Activated naive CD8-positive, alpha-beta T cell (primary cell): ENCODE measurements around the gene RDX.

Source experiments
- H3K27ac Mint-ChIP-seq: one replicate; pipeline ENCODE4 v1.8.0; 2021; ENCODE audit warnings: mixed read lengths
- H3K27me3 Mint-ChIP-seq: one replicate; pipeline ENCODE4 v1.8.0; 2021; ENCODE audit warnings: mixed read lengths
- H3K36me3 Mint-ChIP-seq: one replicate; pipeline ENCODE4 v1.8.0; 2021; ENCODE audit warnings: mixed read lengths
- H3K4me1 Mint-ChIP-seq: one replicate; pipeline ENCODE4 v1.8.0; 2021; ENCODE audit warnings: low read depth, mixed read lengths
- H3K4me3 Mint-ChIP-seq: one replicate; pipeline ENCODE4 v1.8.0; 2021; ENCODE audit warnings: mild to moderate bottlenecking, mixed read lengths
- H3K9me3 Mint-ChIP-seq: one replicate; pipeline ENCODE4 v1.8.0; 2021; ENCODE audit warnings: low read depth, mixed read lengths

RDX gene

GRCh38 chr11:110185599-110185998 is 110.8 kb downstream of the RDX start:
- no peaks in the 10 kb centered on the region for H3K4me1 Mint-ChIP-seq
- no peaks in the 10 kb centered on the region for H3K36me3 Mint-ChIP-seq
- H3K27me3 Mint-ChIP-seq, result peaks cover 1% of the 10 kb centered on the region
- H3K9me3 Mint-ChIP-seq, result no peaks in the 10 kb centered on the region
- H3K27ac Mint-ChIP-seq, result no peak overlapping the region
- no peak overlapping the region for H3K4me3 Mint-ChIP-seq

GRCh38 chr11:110185121-110185591 is 111.3 kb downstream of the RDX start:
- Mint-ChIP-seq H3K36me3 (no peaks in the 10 kb centered on the region), H3K4me3 (no peak overlapping the region), H3K9me3 (no peaks in the 10 kb centered on the region), H3K4me1 (no peaks in the 10 kb centered on the region), H3K27me3 (peaks cover 1% of the 10 kb centered on the region), H3K27ac (no peak overlapping the region)

- Mint-ChIP-seq H3K9me3 (no peaks in the 10 kb centered on the region), H3K27ac (no peak overlapping the region), H3K4me3 (no peak overlapping the region), H3K4me1 (no peaks in the 10 kb centered on the region), H3K36me3 (no peaks in the 10 kb centered on the region), H3K27me3 (peaks cover 1% of the 10 kb centered on the region)
Measured at GRCh38 chr11:110184456-110184855, 112.0 kb downstream of the RDX start.

- Mint-ChIP-seq H3K4me1 (no peaks in the 10 kb centered on the region), H3K36me3 (no peaks in the 10 kb centered on the region), H3K4me3 (no peak overlapping the region), H3K27me3 (peaks cover 1% of the 10 kb centered on the region), H3K9me3 (no peaks in the 10 kb centered on the region), H3K27ac (no peak overlapping the region)
Measured at GRCh38 chr11:110182886-110183285, 113.5 kb downstream of the RDX start.

DNA sequence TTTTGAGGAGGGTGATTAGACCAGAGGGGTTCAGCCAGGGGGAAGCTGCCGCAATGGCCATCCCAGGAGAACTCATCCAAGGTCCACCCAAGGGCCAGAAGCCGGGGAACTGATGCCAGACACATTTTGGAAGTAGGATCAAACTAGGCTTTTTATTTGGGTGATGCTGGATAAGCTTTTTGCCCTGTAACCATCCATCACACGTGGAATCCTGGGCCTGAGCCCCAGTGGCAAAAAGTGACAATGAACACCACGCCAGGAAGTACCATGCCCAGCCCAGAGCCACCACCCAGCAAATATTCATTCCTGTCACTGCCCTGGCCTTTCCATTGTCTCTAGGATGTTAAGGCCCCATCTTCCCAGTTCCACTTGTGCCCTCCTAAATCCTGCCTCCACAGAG is 117.3 kb downstream of the RDX start:
- Mint-ChIP-seq H3K9me3 (no peaks in the 10 kb centered on the region), H3K36me3 (no peaks in the 10 kb centered on the region), H3K4me1 (peaks cover 2% of the 10 kb centered on the region), H3K27me3 (no peaks in the 10 kb centered on the region), H3K4me3 (no peak overlapping the region), H3K27ac (no peak overlapping the region)

DNA sequence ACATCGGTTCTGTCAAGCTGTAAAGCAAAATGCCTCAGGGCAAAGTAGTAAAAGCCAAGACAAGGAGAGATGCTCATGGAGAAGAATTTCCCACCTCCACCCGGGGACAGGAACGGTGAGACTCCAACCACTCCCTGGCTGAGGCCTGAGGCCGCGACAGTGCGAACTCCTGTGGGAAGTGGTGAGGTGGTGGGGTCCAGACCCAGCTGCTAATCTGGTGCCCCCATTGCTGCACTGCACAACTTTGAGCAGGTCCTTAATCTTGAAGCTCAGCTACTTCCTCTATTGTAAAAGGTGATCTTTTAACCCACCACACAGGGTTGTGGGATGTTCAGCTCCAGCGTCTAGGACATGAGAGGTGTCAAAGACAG is 119.3 kb downstream of the RDX start:
- no peak overlapping the region for H3K27ac Mint-ChIP-seq
- no peaks in the 10 kb centered on the region for H3K36me3 Mint-ChIP-seq
- H3K4me3 Mint-ChIP-seq, result no peak overlapping the region
- peaks cover 6% of the 10 kb centered on the region for H3K27me3 Mint-ChIP-seq
- peaks cover 6% of the 10 kb centered on the region for H3K4me1 Mint-ChIP-seq
- no peaks in the 10 kb centered on the region for H3K9me3 Mint-ChIP-seq

GRCh38 chr11:110176366-110177085 is 119.9 kb downstream of the RDX start:
- no peak overlapping the region for H3K4me3 Mint-ChIP-seq
- H3K27me3 Mint-ChIP-seq, result peaks cover 6% of the 10 kb centered on the region
- no peaks in the 10 kb centered on the region for H3K9me3 Mint-ChIP-seq
- H3K4me1 Mint-ChIP-seq, result peaks cover 6% of the 10 kb centered on the region
- H3K27ac Mint-ChIP-seq, result no peak overlapping the region
- H3K36me3 Mint-ChIP-seq, result no peaks in the 10 kb centered on the region

DNA sequence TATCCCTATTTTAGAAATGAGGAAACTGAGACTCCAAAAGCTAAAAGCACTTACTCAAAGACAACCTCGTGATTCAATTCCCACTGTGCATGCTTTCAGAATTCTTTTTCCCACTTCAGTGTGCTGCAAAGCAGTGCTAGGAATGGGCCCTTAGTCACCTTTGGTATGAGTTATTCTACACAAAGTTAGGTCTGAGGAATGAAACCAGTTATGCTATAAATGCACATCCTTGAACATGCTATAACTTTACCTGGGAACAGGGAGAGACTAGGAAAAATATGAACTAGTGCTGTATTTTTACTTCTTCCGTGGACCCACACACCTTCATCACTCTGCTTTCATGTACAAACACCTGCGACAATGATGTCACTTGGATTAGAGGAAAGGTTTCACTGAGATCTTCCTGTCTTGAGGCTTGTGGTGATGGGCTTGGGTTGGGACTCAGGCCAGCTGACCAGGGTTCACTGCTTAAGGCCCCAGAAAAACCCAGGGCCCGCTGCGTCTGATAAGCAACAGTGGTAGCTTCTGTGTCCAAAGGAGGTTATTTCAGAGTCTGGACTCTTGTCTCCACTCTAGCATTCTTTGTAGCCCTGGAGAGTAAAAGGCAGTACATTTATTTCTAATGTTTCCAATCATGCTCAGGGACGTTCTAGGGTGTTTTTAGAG is 121.6 kb downstream of the RDX start:
- peaks cover 6% of the 10 kb centered on the region for H3K4me1 Mint-ChIP-seq
- no peak overlapping the region for H3K27ac Mint-ChIP-seq
- no peaks in the 10 kb centered on the region for H3K9me3 Mint-ChIP-seq
- no peak overlapping the region for H3K4me3 Mint-ChIP-seq
- no peaks in the 10 kb centered on the region for H3K36me3 Mint-ChIP-seq
- H3K27me3 Mint-ChIP-seq, result peaks cover 7% of the 10 kb centered on the region

- H3K36me3 Mint-ChIP-seq, result no peaks in the 10 kb centered on the region
- peaks cover 6% of the 10 kb centered on the region for H3K4me1 Mint-ChIP-seq
- H3K27me3 Mint-ChIP-seq, result peaks cover 7% of the 10 kb centered on the region
- no peak overlapping the region for H3K27ac Mint-ChIP-seq
- no peak overlapping the region for H3K4me3 Mint-ChIP-seq
- H3K9me3 Mint-ChIP-seq, result no peaks in the 10 kb centered on the region
Measured at GRCh38 chr11:110173811-110174644, 122.4 kb downstream of the RDX start.

- Mint-ChIP-seq H3K4me3 (no peak overlapping the region), H3K36me3 (no peaks in the 10 kb centered on the region), H3K27me3 (peaks cover 7% of the 10 kb centered on the region), H3K9me3 (no peaks in the 10 kb centered on the region), H3K27ac (no peak overlapping the region), H3K4me1 (peaks cover 6% of the 10 kb centered on the region)
Measured at GRCh38 chr11:110172468-110173065, 123.8 kb downstream of the RDX start.

- H3K4me1 Mint-ChIP-seq, result peaks cover 6% of the 10 kb centered on the region
- H3K4me3 Mint-ChIP-seq, result no peak overlapping the region
- H3K27me3 Mint-ChIP-seq, result peaks cover 7% of the 10 kb centered on the region
- no peaks in the 10 kb centered on the region for H3K9me3 Mint-ChIP-seq
- H3K36me3 Mint-ChIP-seq, result no peaks in the 10 kb centered on the region
- H3K27ac Mint-ChIP-seq, result no peak overlapping the region
Measured at GRCh38 chr11:110169738-110170137, 126.7 kb downstream of the RDX start.

GRCh38 chr11:110168033-110168803 is 128.2 kb downstream of the RDX start:
- Mint-ChIP-seq H3K36me3 (no peaks in the 10 kb centered on the region), H3K9me3 (no peaks in the 10 kb centered on the region), H3K4me1 (no peaks in the 10 kb centered on the region), H3K27ac (no peak overlapping the region), H3K27me3 (peaks cover 6% of the 10 kb centered on the region), H3K4me3 (no peak overlapping the region)

GRCh38 chr11:110165039-110165925 is 131.1 kb downstream of the RDX start:
- no peaks in the 10 kb centered on the region for H3K27me3 Mint-ChIP-seq
- no peaks in the 10 kb centered on the region for H3K4me1 Mint-ChIP-seq
- no peaks in the 10 kb centered on the region for H3K36me3 Mint-ChIP-seq
- no peaks in the 10 kb centered on the region for H3K9me3 Mint-ChIP-seq
- H3K27ac Mint-ChIP-seq, result no peak overlapping the region
- no peak overlapping the region for H3K4me3 Mint-ChIP-seq
